HEK293 (cell line): ENCODE data around the gene CTDSPL2.

ENCODE experiments used
- ATF2 ChIP-seq: fragments of 450-650 bp; formaldehyde crosslinking; IDR thresholded peaks from 2 replicates; pipeline ENCODE4 v1.5.1; 2016; ENCODE audit warnings: missing biosample characterization, missing genetic modification characterization, low read depth
- CTCF ChIP-seq: fragments of 450-650 bp; formaldehyde crosslinking; IDR thresholded peaks from 2 replicates; pipeline ENCODE4 v1.5.1; 2016; ENCODE audit warnings: missing biosample characterization, missing genetic modification characterization
- GLIS1 ChIP-seq: fragments of 450-650 bp; formaldehyde crosslinking; IDR thresholded peaks from 2 replicates; pipeline ENCODE4 v1.5.1; 2016; ENCODE audit warnings: missing biosample characterization, missing genetic modification characterization
- KLF10 ChIP-seq: fragments of 450-650 bp; IDR thresholded peaks from 2 replicates; pipeline ENCODE4 v1.5.1; 2018; ENCODE audit warnings: missing biosample characterization, mild to moderate bottlenecking, missing genetic modification characterization
- RBAK ChIP-seq: fragments of 450-650 bp; formaldehyde crosslinking; IDR thresholded peaks from 2 replicates; pipeline ENCODE4 v1.5.1; 2016; ENCODE audit warnings: missing biosample characterization, missing genetic modification characterization
- REST ChIP-seq: fragments of 450-650 bp; formaldehyde crosslinking; IDR thresholded peaks from 2 replicates; pipeline ENCODE4 v1.5.1; 2016; ENCODE audit warnings: missing biosample characterization, missing genetic modification characterization
- SP2 ChIP-seq: fragments of 450-650 bp; formaldehyde crosslinking; IDR thresholded peaks from 2 replicates; pipeline ENCODE4 v1.5.1; 2016; ENCODE audit warnings: missing biosample characterization, missing genetic modification characterization
- SP7 ChIP-seq: fragments of 450-650 bp; formaldehyde crosslinking; IDR thresholded peaks from 2 replicates; pipeline ENCODE4 v1.5.1; 2016; ENCODE audit warnings: missing biosample characterization, missing genetic modification characterization
- TCF7L2 ChIP-seq: IDR thresholded peaks from 2 replicates; pipeline ENCODE4 v1.6.1; 2011; ENCODE audit warnings: low read depth, mild to moderate bottlenecking, inconsistent platforms, low read length, moderate library complexity, borderline replicate concordance
- ZBTB8A ChIP-seq: fragments of 450-650 bp; formaldehyde crosslinking; IDR thresholded peaks from 2 replicates; pipeline ENCODE4 v1.5.1; 2016; ENCODE audit warnings: missing biosample characterization, missing genetic modification characterization
- ZNF10 ChIP-seq: fragments of 450-650 bp; formaldehyde crosslinking; IDR thresholded peaks from 2 replicates; pipeline ENCODE4 v1.5.1; 2017; ENCODE audit warnings: missing biosample characterization, missing genetic modification characterization
- ZNF133 ChIP-seq: fragments of 450-650 bp; formaldehyde crosslinking; IDR thresholded peaks from 2 replicates; pipeline ENCODE4 v1.5.1; 2016; ENCODE audit warnings: missing biosample characterization, missing genetic modification characterization
- ZNF175 ChIP-seq: fragments of 450-650 bp; formaldehyde crosslinking; IDR thresholded peaks from 2 replicates; pipeline ENCODE4 v1.5.1; 2016; ENCODE audit warnings: missing biosample characterization, missing genetic modification characterization
- ZNF660 ChIP-seq: fragments of 450-650 bp; IDR thresholded peaks from 2 replicates; pipeline ENCODE4 v1.5.1; 2018; ENCODE audit warnings: missing biosample characterization, mild to moderate bottlenecking, missing genetic modification characterization

GRCh38 chr15:44573386-44573785 lies 146.0 kb downstream of the CTDSPL2 start:
- TF ChIP-seq ZBTB8A (tag by site-specific recombination) (no peak), ZNF660 (no peak), CTCF (no peak), ZNF133 (tag by site-specific recombination) (no peak), ZNF10 (no peak), REST (tag by site-specific recombination) (no peak), RBAK (tag by site-specific recombination) (no peak), SP7 (tag by site-specific recombination) (no peak), GLIS1 (tag by site-specific recombination) (peak; percentile 23; the same call in 1 of the 2 replicates), ATF2 (no peak), SP2 (tag by site-specific recombination) (no peak), KLF10 (tag by site-specific recombination) (no peak), TCF7L2 (no peak), ZNF175 (tag by site-specific recombination) (no peak)
